Stomach smooth muscle (tissue), 2 donors: Measurements from ENCODE around the gene IL24.

Source experiments
- H3K27ac ChIP-seq: one replicate; pipeline ENCODE4 v1.7.0; 2013; ENCODE audit warnings: mild to moderate bottlenecking, low read length, inconsistent platforms
- H3K27me3 ChIP-seq, 2 donors: one replicate each; pipeline ENCODE4 v1.7.0; 2013; ENCODE audit warnings: low read length in 2 of 2; ENCODE audit not compliant: insufficient read depth in 2 of 2, control insufficient read depth in 1 of 2
- H3K36me3 ChIP-seq, 2 donors: one replicate each; pipeline ENCODE4 v1.7.0; 2013; ENCODE audit warnings: low read length in 2 of 2; ENCODE audit not compliant: control insufficient read depth in 2 of 2, insufficient read depth in 2 of 2
- H3K4me1 ChIP-seq: one replicate; pipeline ENCODE4 v1.7.0; 2013; ENCODE audit warnings: low read length; ENCODE audit not compliant: control insufficient read depth, insufficient read depth
- H3K4me3 ChIP-seq, 2 donors: one replicate each; pipeline ENCODE4 v1.7.0; 2013; ENCODE audit warnings: low read length in 2 of 2
- H3K9ac ChIP-seq, 2 donors: one replicate each; pipeline ENCODE4 v1.7.0; 2013; ENCODE audit warnings: low read length in 2 of 2, mild to moderate bottlenecking in 1 of 2
- H3K9me3 ChIP-seq, 2 donors: one replicate each; pipeline ENCODE4 v1.7.0; 2013; ENCODE audit warnings: low read length in 2 of 2; ENCODE audit not compliant: control insufficient read depth in 2 of 2
- donor health status: healthy.
- donor health status: Pancreatic carcinoma.

IL24 gene

DNA sequence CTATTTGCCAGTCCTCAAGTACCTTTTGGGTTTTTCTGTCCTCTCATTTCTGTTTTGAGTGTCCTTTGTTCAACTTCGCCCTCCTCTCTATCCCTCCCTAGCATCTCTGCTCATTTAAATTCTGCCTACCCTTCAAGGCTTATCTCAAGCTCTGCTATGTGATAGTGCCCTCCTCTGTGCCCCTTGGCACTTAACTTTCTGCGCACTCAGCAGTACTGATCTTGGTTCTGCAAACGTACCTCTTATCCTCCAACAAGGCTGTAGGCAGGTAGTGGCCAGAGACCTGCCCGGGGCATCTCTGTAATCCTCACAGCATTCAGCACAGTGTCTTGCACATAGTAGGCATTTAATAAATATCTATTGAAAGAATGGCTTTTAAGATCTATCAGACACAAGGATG lies 37.1 kb upstream of the IL24 start:
- Histone ChIP-seq H3K9ac (no peak overlapping the region), H3K4me1 (no peaks in the 10 kb centered on the region), H3K4me3 (no peak overlapping the region), H3K36me3 (no peaks in the 10 kb centered on the region), H3K9me3 (no peaks in the 10 kb centered on the region), H3K27ac (no peak overlapping the region), H3K27me3 (peaks cover 3 to 5% of the 10 kb centered on the region in 2 donors)

DNA sequence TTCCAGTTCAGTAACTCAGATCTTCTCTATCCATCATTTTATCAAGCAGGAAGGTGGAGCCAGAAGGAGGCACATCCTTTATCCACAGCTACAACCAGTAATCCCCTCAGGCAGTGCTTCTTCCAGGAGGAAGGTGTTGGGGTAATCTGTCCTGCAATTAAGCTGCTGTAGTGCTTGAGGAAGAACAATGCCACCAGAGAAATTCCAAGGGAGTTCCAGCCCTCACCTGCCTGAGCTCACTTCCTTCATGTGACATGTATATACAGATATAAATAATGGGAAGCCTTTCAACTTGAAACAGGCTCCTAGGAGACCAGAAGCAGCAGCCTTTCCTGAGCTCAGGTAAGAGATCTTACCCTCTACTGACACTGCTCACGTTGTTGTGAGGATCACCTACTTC lies 34.0 kb upstream of the IL24 start:
- H3K27ac ChIP-seq = no peak overlapping the region
- H3K9me3 ChIP-seq = no peaks in the 10 kb centered on the region
- H3K9ac ChIP-seq = no peak overlapping the region
- H3K4me3 ChIP-seq = no peak overlapping the region
- peaks cover 3 to 5% of the 10 kb centered on the region in 2 donors for H3K27me3 ChIP-seq
- no peaks in the 10 kb centered on the region for H3K4me1 ChIP-seq
- H3K36me3 ChIP-seq = no peaks in the 10 kb centered on the region

DNA sequence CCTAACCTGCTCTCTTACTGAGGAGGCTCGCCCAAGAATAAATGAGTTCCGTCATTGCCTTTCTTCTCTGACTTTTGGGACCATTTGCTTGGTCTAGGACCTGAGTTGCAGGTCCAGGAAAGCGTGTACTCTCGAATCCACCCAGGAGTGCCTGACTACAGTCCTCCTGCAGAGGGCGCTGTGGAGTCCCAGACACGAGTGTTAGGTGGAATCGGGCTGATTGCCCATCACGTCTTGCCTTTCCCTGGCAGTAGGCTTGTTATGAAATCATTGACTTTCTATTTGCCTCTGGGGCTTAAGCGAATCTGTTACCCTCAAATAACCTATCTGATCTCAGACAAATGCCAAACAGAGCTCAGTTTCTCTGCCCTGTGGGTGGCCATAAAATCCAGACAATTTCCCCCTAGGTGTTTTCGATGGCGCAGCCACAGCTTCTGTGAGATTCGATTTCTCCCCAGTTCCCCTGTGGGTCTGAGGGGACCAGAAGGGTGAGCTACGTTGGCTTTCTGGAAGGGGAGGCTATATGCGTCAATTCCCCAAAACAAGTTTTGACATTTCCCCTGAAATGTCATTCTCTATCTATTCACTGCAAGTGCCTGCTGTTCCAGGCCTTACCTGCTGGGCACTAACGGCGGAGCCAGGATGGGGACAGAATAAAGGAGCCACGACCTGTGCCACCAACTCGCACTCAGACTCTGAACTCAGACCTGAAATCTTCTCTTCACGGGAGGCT lies 32.1 kb upstream of the IL24 start, which contains the start of gene IL20:
Gene IL20 (plus strand): TSS at position 685 of the 733 bp plus-strand sequence. CDS start 230 bp downstream, outside the sequence.
- Histone ChIP-seq H3K9ac (no peak within 1 kb of the TSS), H3K27me3 (peaks cover 2 to 3% of the 10 kb centered on the region in 2 donors), H3K4me3 (no peak within 1 kb of the TSS), H3K27ac (no peak within 1 kb of the TSS), H3K36me3 (no peaks in the 10 kb centered on the region), H3K4me1 (no peaks in the 10 kb centered on the region), H3K9me3 (no peaks in the 10 kb centered on the region)

DNA sequence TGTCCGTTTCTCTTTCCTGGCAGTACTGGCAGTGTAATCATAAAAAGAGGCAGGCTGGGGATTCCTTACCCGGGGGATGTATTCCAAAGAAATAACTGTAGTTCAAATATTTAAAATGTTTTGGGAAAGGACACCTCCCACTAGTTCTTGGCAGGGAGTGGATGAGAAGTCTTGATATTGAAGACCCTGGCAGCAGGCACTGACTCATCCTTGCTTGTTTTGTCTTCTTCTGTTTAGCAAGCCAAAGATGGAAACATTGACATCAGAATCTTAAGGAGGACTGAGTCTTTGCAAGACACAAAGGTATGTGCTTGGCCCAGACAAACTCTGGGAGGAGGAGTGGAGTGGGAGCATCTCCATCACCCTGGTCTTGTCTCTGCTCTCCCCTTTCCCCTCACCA lies 31.2 kb upstream of the IL24 start:
- H3K9me3 ChIP-seq = no peaks in the 10 kb centered on the region
- H3K36me3 ChIP-seq = no peaks in the 10 kb centered on the region
- H3K9ac ChIP-seq = no peak overlapping the region
- H3K4me3 ChIP-seq = no peak overlapping the region
- no peaks in the 10 kb centered on the region for H3K4me1 ChIP-seq
- H3K27me3 ChIP-seq = peaks cover 2 to 3% of the 10 kb centered on the region in 2 donors
- no peak overlapping the region for H3K27ac ChIP-seq

DNA sequence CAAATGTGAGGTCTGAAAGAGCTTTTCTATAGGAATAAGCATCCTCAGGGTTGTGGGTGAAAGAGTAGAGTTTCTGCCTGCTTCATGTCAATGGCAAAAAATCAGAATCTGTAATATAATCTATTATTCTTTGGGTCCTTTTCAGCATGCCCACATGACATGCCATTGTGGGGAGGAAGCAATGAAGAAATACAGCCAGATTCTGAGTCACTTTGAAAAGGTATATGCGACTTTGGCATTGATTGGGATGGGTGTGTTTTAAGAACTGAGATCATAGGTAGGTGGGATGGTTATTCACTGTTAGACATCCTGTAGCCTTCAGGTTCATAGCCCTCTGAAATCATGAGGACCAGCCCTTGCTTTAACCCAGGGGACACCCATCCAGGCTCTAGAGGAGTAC lies 30.0 kb upstream of the IL24 start:
- H3K36me3 ChIP-seq = no peaks in the 10 kb centered on the region
- H3K4me1 ChIP-seq = no peaks in the 10 kb centered on the region
- no peak overlapping the region for H3K27ac ChIP-seq
- no peak overlapping the region for H3K9ac ChIP-seq
- H3K27me3 ChIP-seq = peaks cover 0 to 2% of the 10 kb centered on the region in 2 donors
- H3K9me3 ChIP-seq = peaks cover under 1 to 2% of the 10 kb centered on the region in 2 donors
- H3K4me3 ChIP-seq = no peak overlapping the region

DNA sequence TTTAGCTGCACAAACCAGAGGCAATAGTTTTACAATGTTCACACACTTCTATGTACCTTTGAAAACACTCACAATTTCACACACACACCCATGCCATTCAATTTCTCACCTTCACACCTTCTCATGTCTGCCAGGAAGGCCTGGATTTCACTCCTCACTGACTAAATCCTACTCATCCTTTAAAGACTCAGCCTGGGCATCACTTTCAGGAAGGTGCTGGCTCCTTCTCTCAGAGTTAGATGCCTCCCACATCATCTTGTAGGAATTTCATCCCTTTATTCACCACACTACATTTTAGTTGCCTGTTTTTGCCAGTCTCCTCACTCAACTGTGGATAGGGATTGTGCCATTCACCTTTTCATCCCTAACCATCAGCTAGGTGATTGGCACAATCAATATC lies 29.5 kb upstream of the IL24 start:
- Histone ChIP-seq H3K27ac (no peak overlapping the region), H3K27me3 (peaks cover 0 to 2% of the 10 kb centered on the region in 2 donors), H3K36me3 (no peaks in the 10 kb centered on the region), H3K4me1 (no peaks in the 10 kb centered on the region), H3K4me3 (no peak overlapping the region), H3K9me3 (peaks cover 4 to 6% of the 10 kb centered on the region in 2 donors), H3K9ac (no peak overlapping the region)

DNA sequence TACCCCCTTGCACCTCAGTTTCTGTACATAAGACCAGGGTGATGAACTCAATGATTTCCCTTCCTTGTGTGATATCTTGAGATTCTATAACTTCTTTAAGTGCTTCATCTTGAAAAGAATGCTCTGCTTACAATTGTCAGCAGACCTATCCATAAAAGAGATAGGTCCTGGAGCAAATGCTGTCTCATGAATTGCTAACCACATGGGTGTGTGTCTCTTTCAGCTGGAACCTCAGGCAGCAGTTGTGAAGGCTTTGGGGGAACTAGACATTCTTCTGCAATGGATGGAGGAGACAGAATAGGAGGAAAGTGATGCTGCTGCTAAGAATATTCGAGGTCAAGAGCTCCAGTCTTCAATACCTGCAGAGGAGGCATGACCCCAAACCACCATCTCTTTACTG lies 29.0 kb upstream of the IL24 start:
- H3K9ac ChIP-seq = no peak overlapping the region
- peaks cover 6 to 8% of the 10 kb centered on the region in 2 donors for H3K9me3 ChIP-seq
- H3K4me3 ChIP-seq = no peak overlapping the region
- H3K4me1 ChIP-seq = no peaks in the 10 kb centered on the region
- peaks cover 0 to 2% of the 10 kb centered on the region in 2 donors for H3K27me3 ChIP-seq
- H3K36me3 ChIP-seq = no peaks in the 10 kb centered on the region
- H3K27ac ChIP-seq = no peak overlapping the region

DNA sequence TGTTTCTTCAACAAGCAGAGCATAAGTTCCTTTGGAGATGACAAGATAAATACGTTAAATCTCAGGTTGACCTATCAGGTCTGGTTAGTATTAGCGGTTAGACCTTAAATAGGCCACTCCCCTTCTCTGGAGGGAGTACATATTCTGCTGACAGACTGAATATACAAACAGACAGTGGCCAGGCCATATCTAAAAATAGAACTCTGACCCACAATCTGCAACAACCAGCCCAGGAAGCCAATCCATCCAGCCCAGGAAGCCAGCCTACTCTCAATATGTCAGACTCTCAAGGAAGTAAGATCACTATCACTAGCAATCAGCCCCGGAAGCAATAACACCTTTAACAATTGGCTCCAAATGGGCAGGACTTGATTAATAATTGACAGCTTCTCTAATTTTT lies 25.1 kb upstream of the IL24 start:
- Histone ChIP-seq H3K27ac (no peak overlapping the region), H3K27me3 (peaks cover 0 to 2% of the 10 kb centered on the region in 2 donors), H3K36me3 (no peaks in the 10 kb centered on the region), H3K4me1 (no peaks in the 10 kb centered on the region), H3K4me3 (no peak overlapping the region), H3K9me3 (peaks cover 6 to 10% of the 10 kb centered on the region in 2 donors), H3K9ac (no peak overlapping the region)

DNA sequence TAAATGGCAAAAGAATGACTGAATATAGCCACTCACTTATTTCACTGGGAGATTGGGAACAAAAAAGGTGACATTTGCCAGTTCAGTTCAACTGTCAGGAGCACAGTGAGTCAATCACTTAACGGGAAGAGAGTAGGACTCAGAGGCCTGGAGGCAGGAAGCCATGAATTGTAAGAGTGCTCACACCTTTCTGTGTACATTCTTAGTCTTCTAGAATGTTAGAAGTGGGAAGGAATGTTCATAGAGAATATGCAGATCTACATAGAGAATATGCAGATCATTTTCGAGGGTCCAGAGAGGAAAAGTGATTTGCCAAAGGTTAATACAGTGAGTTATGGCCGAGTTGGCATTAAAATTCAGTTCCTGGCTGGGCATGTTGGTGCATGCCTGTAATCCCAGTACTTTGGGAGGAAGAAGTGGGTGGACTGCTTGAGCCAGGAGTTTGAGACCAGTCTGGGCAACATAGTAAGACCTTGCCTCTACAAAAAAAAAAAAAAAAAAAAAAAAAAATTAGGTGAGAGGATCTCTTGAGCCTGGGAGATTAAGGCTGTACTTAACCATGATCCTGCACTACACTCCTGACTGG lies 23.5 kb upstream of the IL24 start:
- Histone ChIP-seq H3K4me3 (peak overlapping the region in 1 of 2 donors; percentile 3), H3K36me3 (no peaks in the 10 kb centered on the region), H3K9ac (no peak overlapping the region), H3K27me3 (peaks cover 0 to 2% of the 10 kb centered on the region in 2 donors), H3K4me1 (no peaks in the 10 kb centered on the region), H3K9me3 (peaks cover 13 to 15% of the 10 kb centered on the region in 2 donors), H3K27ac (no peak overlapping the region)

DNA sequence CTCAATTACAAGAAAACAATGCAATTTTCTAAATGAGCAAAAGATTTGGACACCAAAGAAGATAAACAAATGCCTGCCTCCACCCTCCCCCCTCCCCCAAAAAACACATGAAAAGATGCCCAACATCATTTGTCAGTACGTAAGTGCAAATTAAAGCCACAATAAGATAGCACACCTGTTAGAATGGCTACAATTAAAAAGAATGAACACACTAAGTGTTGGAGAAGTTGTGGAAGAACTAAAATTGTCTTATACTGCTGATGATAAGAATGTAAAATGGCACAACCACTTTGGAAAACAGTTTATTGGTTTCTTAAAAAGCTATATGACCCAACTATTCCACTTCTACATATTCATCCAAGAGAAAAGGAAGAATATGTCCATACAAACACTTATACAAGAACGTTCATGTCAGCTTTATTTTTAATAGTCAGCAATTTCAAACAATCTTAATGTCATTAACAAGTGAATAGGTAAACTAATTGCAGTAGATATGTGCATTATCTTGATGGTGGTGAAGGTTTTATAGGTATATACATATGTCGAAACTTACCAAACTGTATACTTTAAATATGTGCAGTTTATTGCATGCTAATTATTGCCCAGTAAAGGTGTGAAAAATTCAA lies 21.4 kb upstream of the IL24 start:
- H3K9me3 ChIP-seq = peaks cover 13 to 17% of the 10 kb centered on the region in 2 donors
- no peak overlapping the region for H3K4me3 ChIP-seq
- H3K27me3 ChIP-seq = no peaks in the 10 kb centered on the region
- no peaks in the 10 kb centered on the region for H3K4me1 ChIP-seq
- H3K9ac ChIP-seq = no peak overlapping the region
- no peaks in the 10 kb centered on the region for H3K36me3 ChIP-seq
- H3K27ac ChIP-seq = no peak overlapping the region

DNA sequence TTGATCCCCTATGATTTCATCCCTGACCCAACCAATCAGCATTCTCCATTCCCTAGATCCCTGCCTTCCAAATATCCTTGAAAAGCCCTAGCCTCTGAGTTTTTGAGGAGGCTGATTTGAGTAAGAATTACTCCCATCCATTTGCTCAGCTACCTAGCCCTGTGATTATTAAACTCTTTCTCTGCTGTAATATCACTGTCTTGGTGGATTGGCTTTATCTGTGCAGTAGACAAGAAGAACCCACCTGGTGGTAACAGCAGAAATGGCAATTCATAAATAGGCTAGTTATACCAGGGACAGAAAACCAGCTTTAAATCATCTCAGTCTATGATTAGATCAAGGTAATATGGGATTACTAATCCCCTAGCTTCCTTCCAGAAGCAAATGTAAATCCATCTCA lies 18.8 kb upstream of the IL24 start:
- Histone ChIP-seq H3K4me3 (no peak overlapping the region), H3K27me3 (no peaks in the 10 kb centered on the region), H3K4me1 (no peaks in the 10 kb centered on the region), H3K9me3 (peaks cover 7 to 12% of the 10 kb centered on the region in 2 donors), H3K9ac (no peak overlapping the region), H3K27ac (no peak overlapping the region), H3K36me3 (no peaks in the 10 kb centered on the region)
